Retinal pigment epithelial cell (primary cell): Measurements from ENCODE around the gene ZFYVE28.

Experiments
- DNase-seq: peaks from one replicate; pipeline ENCODE4 v3.0.0-alpha.2; 2010; ENCODE audit warnings: low read depth
- H3K4me3 ChIP-seq: 2 replicates; pipeline ENCODE4 v1.5.1; 2011; ENCODE audit warnings: mild to moderate bottlenecking, low read length, control low read depth, moderate library complexity
- TF ChIP-seq, protein P1 (sequence below): conservative IDR thresholded peaks from 2 replicates; pipeline ENCODE4 v1.5.1; 2011; ENCODE audit warnings: low read depth, low read length, control low read depth, inconsistent platforms

ZFYVE28 gene

DNA sequence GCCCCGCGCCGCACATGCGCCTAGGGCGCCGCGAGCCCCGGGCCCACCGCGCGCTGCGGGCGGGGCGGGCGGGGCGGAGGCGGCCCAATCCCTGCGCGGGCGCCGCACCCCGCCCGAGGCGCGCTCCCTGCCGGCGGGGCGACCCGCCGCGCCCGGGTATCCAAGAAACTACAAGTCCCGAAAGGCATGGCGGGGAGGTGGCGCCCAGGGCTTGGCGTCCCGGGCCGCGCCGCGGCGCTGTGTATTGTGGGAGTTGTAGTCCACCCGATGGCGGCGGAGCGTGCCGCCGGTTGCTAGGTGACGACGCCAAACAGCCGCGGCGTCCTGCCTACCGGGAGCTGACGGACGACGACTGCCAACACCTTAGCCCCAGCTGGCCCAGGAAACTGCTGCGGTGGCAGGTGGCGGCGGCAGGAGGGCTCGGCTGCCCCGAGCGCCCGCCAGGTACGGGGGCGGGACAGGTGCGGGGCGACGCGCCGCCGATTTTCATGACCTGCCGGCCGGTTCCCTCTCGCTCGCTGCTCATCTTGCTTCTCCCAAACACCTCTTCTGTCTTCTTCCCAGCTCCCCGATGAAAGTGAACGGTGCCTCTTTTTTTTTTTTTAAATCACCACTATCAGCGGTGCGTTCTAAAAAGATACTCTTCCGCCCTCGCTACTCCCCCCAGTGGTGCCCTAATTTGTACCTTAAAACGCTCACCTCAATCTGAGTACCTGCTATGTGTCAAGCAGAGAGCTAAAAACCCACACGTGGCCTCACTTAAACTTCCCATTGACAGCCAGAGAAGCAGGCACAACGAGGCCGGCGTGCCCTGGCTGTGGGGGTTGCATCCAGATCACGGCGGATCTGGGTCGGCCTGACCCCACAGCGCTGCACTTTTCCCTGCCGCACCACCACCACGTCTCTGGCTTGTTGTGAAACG, 466 bp upstream of the ZFYVE28 start, which contains the start of gene CFAP99:
Gene CFAP99, plus strand, starts transcription at position 306 of the 922 bp plus-strand sequence.
- peak; percentile 64 for DNase-seq
- TF ChIP-seq, protein P1, sequence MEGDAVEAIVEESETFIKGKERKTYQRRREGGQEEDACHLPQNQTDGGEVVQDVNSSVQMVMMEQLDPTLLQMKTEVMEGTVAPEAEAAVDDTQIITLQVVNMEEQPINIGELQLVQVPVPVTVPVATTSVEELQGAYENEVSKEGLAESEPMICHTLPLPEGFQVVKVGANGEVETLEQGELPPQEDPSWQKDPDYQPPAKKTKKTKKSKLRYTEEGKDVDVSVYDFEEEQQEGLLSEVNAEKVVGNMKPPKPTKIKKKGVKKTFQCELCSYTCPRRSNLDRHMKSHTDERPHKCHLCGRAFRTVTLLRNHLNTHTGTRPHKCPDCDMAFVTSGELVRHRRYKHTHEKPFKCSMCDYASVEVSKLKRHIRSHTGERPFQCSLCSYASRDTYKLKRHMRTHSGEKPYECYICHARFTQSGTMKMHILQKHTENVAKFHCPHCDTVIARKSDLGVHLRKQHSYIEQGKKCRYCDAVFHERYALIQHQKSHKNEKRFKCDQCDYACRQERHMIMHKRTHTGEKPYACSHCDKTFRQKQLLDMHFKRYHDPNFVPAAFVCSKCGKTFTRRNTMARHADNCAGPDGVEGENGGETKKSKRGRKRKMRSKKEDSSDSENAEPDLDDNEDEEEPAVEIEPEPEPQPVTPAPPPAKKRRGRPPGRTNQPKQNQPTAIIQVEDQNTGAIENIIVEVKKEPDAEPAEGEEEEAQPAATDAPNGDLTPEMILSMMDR, result peak; percentile 7
- H3K4me3 ChIP-seq, result peak within 1 kb of the TSS; percentile 51

DNA sequence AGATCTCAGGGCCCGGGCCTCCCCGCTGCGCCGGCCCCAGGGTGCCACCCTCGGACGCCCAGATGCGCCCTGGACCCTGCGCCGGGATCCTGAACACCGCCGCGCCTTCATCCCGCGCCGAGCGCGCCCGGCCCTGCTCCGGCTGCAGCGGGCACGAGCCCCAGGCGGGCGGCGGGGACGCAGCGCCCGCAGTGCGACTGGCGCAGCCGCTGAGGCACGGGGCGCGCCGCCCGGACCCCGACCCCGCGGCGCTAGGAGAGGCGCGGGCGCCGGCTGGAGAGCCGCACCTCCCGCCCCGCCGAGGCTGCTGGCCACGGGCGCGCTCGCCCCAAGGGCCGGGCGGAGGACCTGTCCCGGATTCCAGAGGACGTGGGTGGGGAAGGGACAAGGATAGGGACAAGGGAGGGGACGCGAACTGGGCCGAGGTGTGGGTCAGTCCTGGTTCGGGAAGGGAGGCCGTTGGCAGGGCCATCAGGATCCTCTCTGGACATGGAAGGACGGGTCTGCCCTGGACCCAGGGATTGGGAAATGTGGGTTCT, 1.1 kb downstream of the ZFYVE28 start:
- DNase-seq, result no peak
- TF ChIP-seq, protein P1, result no peak
- peak overlapping the region; percentile 51 for H3K4me3 ChIP-seq

DNA sequence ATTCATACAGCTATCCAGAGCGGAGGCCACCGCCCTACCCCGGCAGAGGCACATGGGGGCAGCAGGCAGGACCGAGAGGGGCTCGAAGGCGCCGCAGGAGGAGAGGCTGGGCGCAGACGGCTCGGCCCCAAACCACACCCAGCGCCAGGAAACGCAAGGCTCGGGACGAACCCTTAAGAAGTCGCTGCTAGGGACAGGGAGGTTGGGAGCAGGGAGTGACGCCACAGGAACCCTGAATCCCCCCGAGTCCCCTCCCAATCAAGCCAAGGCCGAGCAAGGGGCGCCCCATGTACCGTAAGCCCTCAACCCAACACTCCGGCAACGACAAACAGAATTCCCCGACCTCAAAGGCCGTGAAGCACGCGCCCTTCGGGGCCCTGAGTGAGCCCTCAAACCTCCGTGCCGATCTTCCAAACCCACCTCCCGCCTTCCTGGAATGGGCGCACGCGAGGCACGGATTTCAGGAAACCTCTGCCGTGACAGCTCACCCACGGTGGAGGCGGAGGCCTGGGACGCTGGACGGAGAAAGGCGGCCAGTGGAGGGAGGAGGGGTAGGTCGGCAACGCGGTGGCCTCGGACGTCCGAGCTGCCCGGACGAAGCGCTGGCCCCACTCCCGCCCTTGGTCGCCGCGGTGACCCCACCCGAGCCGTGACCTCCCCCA, 1.8 kb downstream of the ZFYVE28 start:
- TF ChIP-seq, protein P1, result no peak
- no peak for DNase-seq
- H3K4me3 ChIP-seq, result peak overlapping the region; percentile 36

DNA sequence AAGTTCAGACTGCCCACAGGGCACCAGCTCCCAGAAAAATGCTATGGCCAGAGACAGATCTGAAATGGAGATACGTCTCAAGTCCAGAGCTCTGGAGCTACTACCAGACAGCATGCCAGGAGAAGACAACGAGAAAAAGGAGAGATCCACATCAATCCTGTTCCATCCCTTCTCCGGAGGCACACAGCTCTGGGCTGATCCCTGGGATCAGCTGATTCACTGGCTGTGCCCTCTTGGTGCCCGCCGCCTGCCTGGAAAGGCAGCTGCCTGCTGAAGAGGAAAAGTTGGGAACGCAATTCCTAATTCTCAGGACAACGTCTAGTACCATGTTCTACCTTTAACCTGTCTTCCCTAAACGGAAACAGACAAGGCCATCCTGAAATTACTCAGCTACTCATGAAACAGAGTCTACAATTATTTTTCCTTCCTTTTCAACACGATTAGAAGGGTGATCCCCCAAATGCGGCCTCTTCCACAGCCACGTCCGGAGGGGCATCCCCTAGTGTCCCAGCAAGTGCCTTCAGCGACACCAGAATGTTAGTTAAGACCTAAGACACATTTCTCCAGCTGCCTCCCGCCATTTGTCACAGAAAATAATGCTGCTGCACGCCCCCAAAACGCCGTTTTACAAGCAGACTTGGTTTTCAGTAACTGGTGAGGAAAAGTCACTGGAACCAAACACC, 2.4 kb downstream of the ZFYVE28 start:
- TF ChIP-seq, protein P1, result no peak
- H3K4me3 ChIP-seq, result no peak overlapping the region

DNA sequence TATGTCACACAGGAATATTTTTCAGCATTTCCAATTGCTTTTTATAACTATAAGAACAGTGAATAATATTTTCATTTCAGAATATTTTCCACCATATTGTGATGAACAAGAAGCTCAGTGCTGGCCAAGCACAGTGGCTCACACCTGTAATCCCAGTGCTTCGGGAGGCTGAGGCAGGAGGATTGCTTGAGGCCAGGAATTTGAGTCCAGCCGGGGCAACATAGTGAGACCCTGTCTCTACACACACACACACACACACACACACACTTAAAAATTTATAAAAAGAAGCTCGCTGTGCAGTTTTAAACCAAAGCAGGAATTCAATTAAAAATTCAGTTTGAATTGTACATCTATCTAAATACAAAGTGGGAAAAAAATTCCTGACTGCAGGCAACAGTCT, 3.2 kb downstream of the ZFYVE28 start:
- no peak overlapping the region for H3K4me3 ChIP-seq
- DNase-seq, result no peak
- TF ChIP-seq, protein P1, result no peak

More for the DNA sequence above, 2.4 kb downstream of the ZFYVE28 start:
- DNase-seq, result no peak

DNA sequence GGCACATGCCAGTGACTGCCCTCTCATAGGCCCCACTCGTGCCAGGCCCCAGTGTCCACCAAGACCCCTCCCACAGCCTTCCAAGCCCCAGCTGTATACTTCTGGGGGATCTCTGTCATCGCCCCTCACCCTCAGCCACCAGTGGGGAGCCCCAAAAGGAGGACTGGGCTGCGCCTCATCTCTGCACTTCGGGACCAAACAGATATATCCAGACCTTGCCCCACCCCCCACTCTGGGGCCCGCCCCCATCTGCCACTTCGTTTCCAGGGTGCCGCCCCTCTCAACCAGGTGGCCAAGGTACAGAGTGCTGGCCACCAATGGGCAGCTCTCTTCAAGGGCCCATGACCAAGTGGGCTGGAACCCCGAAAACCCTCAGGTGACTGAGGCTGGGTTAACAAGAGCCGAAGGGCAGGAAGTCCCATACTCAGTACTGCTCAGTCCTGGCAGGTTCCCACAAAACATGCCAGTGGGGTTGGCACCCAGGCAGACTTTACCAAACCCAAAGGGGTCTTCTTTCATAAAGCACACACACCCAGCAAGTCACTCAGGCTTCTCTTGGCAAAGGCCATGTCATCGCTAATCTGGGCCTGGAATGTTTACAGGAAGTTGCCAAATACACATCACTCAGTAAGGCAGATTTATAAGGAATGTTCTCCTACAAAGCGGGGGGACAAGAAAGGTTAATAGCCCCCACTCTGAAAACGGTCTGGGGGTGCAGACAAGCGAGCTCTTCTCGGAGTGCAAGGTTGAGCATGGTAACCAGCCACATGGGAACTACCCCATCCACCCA, 4.4 kb downstream of the ZFYVE28 start:
- H3K4me3 ChIP-seq, result no peak overlapping the region
- no peak for DNase-seq
- TF ChIP-seq, protein P1, result no peak
